Ovary (tissue), 3 donors: ENCODE measurements around the gene CDK8.

Experiments
- EP300 ChIP-seq: sonication (generic); formaldehyde crosslinking; IDR thresholded peaks from one replicate; pipeline ENCODE4 v1.6.1; 2017; ENCODE audit warnings: antibody characterized with exemption
- POLR2A ChIP-seq: fragments of 450-650 bp; IDR thresholded peaks from one replicate; pipeline ENCODE4 v1.6.1; 2017; ENCODE audit warnings: antibody characterized with exemption, mild to moderate bottlenecking, moderate library complexity
- TF ChIP-seq, protein P1 (sequence below), 3 donors: fragments of 450-650 bp in 2 of 3; fragments of 200-600 bp in 1 of 3; IDR thresholded peaks; one replicate each; pipeline versions ENCODE4 v1.5.1 to v1.8.0; 2016 to 2022; ENCODE audit warnings: antibody characterized with exemption in 3 of 3, mild to moderate bottlenecking in 1 of 3
- donor health status: DM: no; HTN: no; CAD: no.

DNA sequence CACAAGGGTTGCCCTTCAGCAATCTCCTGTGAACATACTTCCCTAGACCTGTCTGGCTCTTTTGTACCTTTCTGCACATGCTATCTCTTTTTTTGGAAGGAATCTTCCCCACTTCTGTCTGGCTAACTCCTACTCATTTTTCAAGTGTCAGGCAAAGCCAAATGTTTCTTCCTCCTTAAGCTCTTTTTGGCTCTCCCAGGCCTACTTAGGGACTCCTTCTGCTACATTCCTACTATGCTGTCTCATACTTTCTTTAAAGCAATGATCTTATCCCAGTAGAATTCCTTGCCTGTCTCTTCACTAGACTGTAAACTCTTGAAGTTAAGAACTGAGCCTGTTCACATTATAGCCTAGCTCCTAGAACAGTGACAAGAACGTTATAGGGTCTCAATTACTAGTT is 188.6 kb downstream of the CDK8 start:
- TF ChIP-seq, protein P1, sequence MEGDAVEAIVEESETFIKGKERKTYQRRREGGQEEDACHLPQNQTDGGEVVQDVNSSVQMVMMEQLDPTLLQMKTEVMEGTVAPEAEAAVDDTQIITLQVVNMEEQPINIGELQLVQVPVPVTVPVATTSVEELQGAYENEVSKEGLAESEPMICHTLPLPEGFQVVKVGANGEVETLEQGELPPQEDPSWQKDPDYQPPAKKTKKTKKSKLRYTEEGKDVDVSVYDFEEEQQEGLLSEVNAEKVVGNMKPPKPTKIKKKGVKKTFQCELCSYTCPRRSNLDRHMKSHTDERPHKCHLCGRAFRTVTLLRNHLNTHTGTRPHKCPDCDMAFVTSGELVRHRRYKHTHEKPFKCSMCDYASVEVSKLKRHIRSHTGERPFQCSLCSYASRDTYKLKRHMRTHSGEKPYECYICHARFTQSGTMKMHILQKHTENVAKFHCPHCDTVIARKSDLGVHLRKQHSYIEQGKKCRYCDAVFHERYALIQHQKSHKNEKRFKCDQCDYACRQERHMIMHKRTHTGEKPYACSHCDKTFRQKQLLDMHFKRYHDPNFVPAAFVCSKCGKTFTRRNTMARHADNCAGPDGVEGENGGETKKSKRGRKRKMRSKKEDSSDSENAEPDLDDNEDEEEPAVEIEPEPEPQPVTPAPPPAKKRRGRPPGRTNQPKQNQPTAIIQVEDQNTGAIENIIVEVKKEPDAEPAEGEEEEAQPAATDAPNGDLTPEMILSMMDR (IDR thresholded peaks at IDR 0.05) = no peak
- TF ChIP-seq POLR2A (no peak), EP300 (no peak)
